GM19372 (cell line): ENCODE measurements around the gene SNX5.

Experiments
- ATAC-seq: cut with Tn5 transposase; IDR thresholded peaks from one replicate; pipeline ENCODE4 v1.9.1; 2021; ENCODE audit warnings: mild to moderate bottlenecking, low read depth, moderate library complexity; ENCODE audit not compliant: unreplicated experiment

The SNX5 gene

DNA sequence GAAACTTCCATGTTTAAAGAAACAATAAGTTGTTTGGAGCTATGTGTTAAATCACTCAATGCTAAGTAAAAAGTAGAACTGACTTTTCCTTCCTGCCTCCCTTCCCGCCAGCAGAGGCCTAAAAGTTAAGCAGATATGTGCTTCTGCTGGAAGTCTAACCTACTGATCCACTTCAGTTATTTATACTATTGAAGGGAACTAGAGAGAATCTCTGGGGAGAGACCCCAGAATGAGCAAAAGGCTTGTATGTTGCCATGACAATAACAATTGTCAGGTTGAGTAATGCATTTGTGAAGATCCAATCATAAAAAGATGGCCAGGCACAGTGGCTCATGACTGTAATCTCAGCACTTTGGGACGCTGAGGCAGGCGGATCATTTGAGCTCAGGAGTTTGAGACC lies 25.0 kb upstream of the SNX5 start:
- ATAC-seq, result no peak

DNA sequence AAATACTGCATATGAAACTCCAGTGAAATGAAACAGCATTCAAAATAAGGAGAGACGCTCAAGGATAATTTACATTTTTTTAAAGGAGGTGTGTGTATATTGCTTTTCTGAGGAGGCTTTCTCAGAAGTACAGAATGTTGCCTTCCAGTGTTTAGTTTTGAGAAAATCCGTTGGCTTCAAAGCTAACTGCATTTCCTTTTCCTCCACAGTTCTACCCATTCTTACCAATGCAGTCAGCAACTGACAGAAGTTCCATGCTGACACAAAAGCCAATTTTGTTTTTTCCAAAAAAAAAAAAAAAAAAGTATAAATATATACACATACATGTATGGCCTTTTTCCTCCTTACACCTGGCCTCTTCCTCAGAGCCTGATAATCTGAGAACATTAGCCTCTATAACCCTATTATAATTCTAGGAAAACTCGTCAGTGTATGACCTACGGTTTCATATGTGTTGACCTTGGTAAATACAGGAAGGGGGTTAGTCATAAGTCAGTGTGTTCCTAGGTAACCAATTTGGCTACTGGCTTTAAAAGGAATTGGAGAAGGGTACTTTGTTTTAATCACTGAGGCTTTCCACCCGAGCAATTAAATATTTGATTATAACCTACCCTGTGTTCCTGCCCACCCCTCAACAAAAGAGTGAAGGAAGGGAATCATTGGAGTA lies 24.4 kb upstream of the SNX5 start:
- ATAC-seq, result no peak

DNA sequence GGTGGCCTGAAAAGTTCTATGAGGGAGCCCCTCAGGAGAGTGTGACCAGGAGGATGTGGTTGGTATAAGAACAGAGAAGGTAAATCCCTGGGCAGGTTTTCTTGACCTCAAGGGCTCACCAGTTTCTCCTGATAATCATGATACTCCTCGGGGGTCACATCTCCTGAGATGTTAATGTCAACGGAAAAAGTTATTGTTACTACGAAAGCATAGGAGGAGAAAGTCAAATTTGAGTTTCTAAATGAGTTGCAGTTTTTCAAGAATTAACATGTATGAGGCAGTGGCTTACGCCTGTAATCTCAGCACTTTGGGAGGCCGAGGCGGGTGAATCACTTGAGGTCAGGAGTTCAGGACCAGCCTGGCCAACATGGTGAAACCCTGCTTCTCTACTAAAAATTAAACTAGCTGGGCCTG lies 23.6 kb upstream of the SNX5 start:
- ATAC-seq, result peak; percentile 63

DNA sequence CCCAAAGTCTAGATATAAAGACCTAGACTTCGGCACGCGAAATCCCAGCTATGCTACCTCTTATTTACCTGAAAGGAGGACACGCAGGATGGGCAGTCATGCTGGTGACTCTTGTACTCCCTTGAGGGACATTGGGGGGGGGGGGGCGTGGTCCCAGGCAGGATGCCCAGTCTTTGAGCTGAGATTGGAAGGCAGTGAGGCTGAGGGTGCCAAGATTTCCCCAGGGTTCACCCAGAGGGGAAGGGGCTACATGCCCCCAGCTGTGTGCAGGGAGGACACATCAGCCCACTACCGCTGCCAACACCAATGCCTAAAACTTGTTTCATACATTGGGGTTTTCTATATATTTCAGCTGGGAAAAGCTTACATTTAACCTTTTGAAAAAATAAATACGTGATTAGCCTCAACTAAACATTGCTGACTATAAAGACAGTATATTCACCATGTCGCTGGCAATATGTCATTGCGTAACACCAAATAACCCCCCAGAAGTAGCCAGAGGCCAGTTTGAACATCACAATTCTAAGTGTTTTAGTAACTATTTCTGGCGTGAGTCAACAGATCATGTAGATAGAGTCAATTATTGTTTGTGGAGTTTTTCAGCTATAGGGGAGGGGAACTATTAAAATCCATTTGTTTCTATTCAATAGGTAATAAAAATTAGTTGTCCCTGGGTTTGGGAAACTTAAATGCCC lies 21.8 kb upstream of the SNX5 start:
- no peak for ATAC-seq

DNA sequence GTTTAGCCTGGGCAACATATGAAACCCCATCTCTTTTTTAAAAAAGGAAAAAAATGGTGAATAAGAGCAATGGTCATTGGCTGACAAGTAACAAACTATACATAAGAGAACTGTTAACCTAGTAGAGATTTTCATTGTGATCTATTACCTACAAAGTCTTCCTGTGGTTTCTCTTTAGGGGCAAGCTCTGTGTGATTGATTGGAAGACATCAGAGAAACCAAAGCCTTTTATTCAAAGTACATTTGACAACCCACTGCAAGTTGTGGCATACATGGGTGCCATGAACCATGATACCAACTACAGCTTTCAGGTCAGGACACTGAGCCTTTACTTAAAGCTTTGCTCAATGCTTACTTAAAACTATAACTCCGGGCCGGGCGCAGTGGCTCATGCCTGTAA lies 19.4 kb upstream of the SNX5 start:
- no peak for ATAC-seq

DNA sequence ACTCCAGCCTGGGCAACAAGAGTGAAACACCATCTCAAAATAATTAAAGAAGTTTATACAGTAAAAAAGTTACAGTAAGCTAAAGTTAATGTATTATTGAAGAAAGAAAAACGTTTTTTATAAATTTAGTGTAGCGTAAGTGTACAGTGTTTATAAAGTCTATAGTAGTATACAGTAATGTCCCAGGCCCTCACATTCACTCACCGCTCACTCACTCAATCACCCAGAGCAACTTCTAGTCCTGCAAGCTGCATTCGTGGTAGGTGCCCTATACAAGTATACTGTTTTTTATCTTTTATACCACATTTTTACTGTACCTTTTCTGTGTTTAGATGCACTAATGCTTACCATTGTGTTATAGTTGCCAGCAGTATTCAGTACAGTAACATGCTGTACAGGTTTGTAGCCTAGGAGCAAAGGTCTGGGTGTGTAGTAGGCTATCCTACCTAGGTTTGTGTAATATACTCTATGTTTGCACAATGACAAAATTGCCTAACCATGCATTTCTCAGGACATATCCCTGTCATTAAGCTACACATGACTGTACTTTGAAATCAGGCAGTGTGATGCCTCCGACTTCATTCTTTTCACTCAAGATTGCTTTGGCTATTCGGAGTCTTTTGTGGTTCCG lies 16.9 kb upstream of the SNX5 start:
- no peak for ATAC-seq

DNA sequence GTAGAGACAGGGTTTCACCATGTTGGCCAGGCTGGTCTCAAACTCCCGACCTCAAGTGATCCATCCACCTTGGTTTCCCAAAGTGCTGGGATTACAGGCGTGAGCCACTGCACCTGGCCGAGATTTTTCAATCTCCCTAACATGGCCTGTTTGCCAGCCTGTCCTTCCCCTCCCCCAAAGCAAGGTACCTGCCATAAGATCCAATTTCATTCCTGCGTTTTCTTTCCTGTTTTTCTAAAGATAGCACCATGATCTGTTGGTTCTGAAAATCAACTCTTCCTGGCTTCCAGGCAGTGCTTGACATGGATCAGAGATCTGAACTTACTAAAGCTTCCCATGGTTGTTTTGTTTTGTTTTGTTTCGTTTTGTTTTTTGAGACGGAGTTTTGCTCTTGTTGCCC lies 7.7 kb upstream of the SNX5 start:
- no peak for ATAC-seq

DNA sequence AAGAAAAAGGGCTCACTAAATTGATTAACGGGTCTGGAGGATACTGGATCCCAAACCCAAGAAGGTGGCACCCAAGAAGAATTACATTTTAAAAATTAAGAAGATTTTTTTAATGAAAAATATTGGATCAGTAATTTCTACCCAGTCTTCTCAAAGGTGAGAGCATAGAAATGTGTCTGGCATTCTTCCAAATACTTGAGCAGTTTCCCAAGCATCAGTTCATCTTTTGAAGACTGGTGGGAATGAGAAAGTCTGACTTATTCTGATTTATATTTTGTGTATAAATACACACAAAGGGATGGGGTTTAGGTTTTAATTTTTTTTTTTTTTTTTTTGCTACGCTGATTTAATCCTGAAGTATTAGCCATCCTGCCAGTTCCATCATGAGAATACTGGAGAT lies 3.5 kb upstream of the SNX5 start:
- ATAC-seq, result no peak

DNA sequence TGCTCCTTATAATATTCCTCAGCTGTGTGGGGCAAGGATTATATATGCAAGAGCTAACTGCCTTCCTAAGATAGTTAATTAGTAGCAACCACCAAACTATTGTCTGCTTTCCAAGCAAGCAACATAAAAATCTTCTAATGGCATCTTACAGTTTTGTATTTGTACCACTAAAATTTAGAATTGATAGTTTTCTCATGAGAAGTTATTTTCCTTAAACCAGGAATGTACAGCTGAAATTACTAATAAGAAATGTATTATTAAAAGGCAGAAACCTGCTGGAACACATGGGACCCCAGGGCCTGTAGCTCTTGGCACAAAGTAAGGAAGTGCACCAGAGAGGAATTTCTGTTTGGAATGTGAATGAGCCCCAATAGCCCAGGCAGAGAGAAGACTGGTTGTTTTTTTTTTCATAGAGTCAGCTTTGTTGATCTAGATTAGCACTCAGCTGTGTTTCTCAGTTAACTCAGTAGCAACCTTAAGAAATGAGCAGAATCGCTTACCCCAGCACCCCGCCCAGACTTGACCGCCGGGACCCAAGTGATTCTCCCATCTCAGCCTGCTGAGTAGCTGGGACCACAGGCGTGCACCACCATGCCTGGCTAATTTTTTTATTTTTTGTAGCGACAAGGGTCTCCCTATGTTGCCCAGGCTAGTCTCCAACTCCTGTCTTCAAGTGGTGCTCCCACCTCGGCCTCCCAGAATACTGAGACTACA lies 2.9 kb upstream of the SNX5 start:
- ATAC-seq, result no peak

DNA sequence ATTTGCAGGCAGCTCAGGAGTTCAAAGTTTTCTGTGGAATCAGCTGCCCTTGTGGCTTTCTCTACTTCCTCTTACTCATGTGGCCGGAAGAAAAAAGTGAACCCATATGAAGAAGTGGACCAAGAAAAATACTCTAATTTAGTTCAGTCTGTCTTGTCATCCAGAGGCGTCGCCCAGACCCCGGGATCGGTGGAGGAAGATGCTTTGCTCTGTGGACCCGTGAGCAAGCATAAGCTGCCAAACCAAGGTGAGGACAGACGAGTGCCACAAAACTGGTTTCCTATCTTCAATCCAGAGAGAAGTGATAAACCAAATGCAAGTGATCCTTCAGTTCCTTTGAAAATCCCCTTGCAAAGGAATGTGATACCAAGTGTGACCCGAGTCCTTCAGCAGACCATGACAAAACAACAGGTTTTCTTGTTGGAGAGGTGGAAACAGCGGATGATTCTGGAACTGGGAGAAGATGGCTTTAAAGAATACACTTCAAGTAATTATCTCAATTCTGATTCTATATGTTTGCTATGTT lies 1.4 kb upstream of the SNX5 start:
- no peak for ATAC-seq

DNA sequence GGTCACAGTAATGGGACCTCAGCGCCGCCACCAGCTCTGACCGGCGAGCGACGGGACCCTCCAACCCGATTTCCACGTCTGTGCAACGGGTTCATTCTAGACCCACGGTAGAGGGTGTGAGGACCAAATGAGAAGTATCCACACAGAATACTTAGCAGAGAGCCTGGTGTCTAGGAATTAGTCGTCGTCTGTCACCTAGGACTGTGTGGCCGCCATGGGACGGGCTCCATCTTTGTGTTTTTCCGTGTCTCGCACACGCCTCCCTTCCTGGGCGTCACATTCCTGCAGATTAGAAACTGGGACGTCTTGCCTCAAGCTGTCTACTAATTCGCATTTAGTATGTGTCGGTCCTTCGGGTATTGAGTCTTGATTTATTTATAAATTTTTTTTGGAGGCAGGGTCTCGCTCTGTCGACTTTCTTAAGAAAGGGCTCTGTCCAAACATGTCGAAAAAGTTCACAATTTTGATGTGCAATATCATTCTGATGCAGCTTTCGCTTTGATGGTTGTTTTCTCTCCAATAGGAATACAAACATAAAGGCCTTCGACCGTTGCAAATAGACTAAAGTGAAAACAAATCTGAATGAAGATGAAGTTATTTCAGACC lies 787 bp upstream of the SNX5 start:
- peak; percentile 6 for ATAC-seq

DNA sequence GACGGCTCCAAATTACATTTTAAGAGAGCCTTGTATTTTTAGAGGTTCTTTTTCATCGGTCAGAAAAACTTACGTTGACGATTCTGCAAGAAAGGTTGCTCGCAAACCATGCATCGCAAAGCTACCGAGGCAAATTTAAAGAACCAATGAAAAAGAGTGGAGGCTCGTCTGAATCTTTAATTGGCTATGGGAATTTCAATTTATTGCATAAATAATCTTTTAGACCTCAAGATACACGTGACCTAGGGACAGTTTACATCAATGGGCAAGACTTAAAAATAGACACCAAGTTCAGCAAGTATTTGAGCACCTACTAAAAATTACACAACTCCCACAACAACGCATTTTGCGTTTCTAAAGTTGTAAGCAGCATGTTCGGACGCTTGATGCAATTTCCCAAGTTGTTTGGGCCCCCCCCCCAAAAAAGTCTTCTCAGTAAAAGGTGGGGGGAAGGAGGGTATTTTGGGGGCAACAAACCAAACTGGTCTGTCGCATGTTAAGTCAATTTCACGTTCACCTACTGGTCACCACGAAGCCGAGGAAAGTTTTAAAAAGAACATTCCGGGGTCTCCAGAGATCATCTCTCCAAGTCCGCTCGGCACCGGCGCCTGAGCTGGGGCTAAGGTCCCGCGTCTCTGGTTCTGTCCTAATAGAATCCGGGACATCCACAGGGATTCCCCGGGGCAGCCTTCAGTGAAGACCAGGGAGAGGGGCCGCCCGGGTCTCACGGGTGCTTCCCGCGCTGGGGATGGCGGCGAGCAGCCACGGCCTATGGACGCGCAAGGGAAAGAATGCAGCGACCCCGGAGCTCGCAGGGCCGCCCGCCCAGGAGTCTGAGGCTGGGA lies 851 bp downstream of the SNX5 start:
- peak; percentile 0 for ATAC-seq

DNA sequence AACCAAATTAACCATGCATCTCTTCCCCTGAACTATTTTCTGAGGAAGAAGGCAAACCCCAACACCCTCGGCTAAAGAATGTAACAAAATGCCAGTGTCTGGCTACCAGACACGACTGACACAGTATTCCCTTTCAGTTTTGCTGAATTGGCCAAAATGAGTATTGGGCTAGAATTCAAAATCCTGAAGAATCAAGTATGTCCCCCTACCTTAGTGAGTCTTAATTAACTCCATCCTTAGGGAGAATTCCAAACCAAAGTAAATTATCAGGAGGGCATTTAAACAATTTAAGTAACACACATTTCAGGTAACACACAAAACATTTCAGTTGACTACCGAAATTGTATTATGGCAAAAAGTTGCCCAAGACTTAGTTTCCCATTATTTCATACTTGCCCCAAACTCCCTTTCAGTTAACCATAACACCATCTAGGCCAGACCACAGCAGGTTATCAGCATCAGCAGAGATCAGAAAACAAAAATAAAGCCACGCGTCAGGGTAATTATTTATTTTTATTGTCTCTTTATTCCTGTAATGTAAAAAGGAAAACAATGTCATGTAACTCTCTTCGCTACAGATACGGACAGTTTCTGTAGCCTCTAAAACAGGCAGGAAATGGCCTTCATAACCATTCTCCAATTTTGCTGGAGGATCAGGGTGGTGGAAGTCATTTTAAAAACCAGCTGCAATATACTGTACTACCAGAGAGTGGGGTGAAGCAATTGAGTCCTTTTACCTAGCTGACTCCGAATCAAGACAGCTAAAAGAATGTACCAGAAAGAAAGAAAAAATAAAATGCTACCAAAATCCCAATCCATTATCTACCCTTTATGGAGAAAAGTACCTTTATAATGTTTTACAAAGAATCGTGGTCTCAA lies 1.9 kb downstream of the SNX5 start:
- ATAC-seq, result no peak

DNA sequence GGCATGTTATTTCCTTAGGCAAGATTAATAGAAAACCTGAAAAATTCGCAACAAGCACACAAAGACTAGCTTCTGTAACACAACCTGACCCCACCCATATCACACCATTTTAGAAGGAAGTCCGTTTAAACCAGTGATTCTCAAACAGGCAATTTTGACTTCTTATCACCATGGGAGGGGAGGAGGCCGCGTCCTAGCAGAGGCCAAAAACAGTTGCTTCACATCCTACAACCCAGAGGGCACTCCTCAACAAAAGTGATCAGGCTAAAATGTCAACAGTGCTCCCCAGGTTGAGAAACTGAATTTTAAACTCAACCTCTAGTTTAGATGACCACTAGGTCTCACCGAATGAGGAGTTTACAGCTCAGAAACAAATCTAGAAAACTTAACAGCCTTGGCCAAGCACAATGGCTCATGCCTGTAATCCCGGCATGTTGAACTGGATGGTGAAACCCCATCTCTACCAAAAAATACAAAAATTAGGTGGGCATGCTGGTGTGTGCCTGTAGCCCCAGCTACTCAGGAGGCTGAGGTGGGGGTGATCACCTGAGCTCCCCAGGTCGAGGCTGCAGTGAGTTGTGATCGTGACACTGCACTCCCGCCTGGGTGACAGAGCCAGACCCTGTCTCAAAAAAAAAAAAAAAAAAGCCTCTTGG lies 3.4 kb downstream of the SNX5 start:
- ATAC-seq, result no peak

DNA sequence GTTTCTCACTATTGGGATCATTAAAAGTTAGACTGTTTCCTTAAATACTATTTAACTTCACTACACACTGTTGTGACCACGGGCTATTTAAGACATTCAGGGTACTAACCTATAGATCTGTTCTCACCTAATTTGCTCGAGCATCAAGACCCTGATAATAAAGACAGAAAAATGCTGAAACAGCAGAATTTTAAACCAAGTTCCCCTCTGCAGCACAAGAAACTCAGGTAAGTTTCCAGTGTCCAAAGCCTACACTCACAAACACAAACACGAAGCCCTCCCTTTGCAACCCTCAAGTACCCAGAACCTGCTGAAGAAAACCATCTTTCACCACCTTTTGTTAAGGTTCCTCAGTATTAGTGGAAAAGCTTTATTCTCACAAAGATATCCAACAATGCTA lies 4.0 kb downstream of the SNX5 start:
- no peak for ATAC-seq

DNA sequence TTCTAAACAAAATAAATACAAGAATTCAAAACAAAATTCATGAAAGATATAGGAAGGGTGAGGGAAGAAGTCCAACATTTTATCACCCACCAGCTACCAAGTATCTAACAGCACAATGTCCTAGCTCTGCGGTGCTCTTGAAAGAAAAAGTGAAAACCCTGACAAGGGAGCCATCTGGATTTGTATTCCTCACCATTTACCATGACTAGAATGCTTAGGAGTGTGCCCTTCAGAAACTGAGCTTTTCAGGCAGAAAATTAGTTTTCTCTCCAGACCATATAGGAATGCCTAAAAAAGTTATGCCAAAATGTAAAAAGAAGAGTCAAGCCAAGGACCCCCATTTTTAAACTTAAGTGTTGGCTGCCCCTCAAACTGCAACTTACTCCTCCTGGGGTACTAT lies 4.5 kb downstream of the SNX5 start:
- ATAC-seq, result no peak

DNA sequence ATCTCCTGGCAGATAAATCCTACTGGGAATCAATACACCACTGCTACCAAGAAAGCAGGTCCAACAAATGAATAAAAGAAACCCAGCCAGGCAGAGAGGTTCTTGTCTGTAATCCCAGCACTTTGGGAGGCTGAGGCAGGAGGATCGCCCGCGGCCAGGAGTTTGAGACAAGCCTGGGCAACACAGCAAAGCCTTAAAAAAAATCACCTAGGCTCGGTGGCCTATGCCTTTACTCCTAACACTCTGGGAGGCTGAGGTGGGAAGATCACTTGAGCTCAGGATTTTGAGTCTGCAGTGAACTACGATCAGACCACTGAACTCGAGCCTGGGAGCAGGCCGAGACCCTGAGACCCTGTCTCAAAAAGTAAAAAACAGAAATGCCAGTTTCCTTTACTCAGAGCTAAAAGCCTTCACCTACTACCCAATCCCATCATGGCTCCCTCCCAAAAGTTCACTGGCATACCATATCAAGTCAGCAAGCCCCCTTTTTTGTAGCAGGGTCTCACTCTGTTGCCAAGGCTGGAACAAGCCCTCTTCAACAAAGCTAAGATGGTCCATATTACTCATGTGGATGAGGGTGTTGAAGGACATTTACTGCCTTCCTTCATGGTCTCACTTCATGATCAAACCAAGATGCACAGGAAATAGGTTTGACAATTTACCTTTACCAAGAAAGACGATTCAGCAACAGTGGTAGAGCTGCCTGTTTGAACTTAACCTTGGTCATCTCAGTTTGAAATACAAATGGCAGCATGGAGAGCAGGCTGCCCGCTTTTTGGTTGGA lies 5.3 kb downstream of the SNX5 start:
- no peak for ATAC-seq

DNA sequence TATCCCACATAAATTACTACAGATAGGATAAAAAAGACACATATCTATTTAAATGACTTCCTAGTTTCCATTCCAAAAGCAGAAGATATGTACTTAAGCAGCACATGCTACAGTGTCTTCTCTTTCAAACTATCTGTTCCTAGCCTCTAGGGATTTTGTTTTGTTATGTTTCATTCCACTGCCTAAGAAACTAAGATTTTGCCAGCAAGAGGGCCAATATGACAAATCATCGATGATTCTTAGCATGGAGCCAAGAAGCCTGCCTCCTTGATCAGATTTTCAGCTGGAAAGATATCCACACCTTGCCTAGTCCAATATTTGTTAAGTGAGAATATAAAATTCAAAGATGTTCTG lies 7.0 kb downstream of the SNX5 start:
- no peak for ATAC-seq
